PFSK-1 (cell line): Measurements from ENCODE around the gene SUSD2.

Source experiments
- FOXP2 ChIP-seq: optimal IDR thresholded peaks from 2 replicates; pipeline ENCODE3; 2011; ENCODE audit warnings: borderline replicate concordance, control low read depth, inconsistent platforms; ENCODE audit not compliant: insufficient read depth; ENCODE audit errors: extremely low read length, extremely low read depth
- POLR2AphosphoS5 ChIP-seq: IDR thresholded peaks from 2 replicates; pipeline ENCODE4 v1.6.1; 2012; ENCODE audit warnings: low read depth, mild to moderate bottlenecking, control low read depth, low read length, moderate library complexity
- SIN3A ChIP-seq: IDR thresholded peaks from 2 replicates; pipeline ENCODE4 v1.6.1; 2012; ENCODE audit warnings: mild to moderate bottlenecking, low read length, moderate library complexity, borderline replicate concordance; ENCODE audit not compliant: insufficient read depth
- TAF1 ChIP-seq: IDR thresholded peaks from 2 replicates; pipeline ENCODE4 v1.6.1; 2012; ENCODE audit warnings: low read length, control low read depth, borderline replicate concordance; ENCODE audit not compliant: insufficient read depth
- TF ChIP-seq, protein P1 (sequence below), 2 experiments: IDR thresholded peaks; 2 replicates each; pipeline versions ENCODE4 v1.6.1 to v1.8.0; 2011 to 2012; ENCODE audit warnings: low read depth in 2 of 2, low read length in 2 of 2, control low read depth in 1 of 2, inconsistent platforms in 1 of 2, mild to moderate bottlenecking in 1 of 2, moderate library complexity in 1 of 2; ENCODE audit not compliant: insufficient read depth in 1 of 2

SUSD2 gene

DNA sequence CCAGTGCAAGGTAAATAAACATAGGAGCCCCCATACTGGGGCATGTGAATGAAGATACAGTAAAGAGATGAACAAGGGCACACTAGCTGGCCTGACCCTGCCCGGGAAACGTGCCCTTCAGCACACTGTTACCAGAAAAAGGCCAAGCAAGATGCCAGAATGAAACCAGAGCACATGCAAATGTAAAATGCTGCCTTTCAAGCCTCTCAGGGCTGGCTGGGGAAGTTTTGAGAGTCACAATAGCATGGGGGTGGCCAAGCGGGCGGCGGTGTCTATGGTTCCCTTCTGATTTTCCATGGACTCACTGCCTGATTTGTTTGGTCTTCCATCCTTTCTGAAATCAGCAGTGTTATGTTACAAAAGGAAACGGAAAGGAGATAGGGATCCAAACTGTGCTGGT, 18.9 kb upstream of the SUSD2 start:
- no peak for TF ChIP-seq SIN3A
- TF ChIP-seq FOXP2 = no peak
- no peak for TF ChIP-seq TAF1
- TF ChIP-seq POLR2AphosphoS5 = no peak
- TF ChIP-seq, protein P1, sequence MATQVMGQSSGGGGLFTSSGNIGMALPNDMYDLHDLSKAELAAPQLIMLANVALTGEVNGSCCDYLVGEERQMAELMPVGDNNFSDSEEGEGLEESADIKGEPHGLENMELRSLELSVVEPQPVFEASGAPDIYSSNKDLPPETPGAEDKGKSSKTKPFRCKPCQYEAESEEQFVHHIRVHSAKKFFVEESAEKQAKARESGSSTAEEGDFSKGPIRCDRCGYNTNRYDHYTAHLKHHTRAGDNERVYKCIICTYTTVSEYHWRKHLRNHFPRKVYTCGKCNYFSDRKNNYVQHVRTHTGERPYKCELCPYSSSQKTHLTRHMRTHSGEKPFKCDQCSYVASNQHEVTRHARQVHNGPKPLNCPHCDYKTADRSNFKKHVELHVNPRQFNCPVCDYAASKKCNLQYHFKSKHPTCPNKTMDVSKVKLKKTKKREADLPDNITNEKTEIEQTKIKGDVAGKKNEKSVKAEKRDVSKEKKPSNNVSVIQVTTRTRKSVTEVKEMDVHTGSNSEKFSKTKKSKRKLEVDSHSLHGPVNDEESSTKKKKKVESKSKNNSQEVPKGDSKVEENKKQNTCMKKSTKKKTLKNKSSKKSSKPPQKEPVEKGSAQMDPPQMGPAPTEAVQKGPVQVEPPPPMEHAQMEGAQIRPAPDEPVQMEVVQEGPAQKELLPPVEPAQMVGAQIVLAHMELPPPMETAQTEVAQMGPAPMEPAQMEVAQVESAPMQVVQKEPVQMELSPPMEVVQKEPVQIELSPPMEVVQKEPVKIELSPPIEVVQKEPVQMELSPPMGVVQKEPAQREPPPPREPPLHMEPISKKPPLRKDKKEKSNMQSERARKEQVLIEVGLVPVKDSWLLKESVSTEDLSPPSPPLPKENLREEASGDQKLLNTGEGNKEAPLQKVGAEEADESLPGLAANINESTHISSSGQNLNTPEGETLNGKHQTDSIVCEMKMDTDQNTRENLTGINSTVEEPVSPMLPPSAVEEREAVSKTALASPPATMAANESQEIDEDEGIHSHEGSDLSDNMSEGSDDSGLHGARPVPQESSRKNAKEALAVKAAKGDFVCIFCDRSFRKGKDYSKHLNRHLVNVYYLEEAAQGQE (IDR thresholded peaks at IDR 0.05; ENCODE audit: insufficient read depth in 1 of 2, low read depth in 2 of 2, low read length in 2 of 2) = no peak

GRCh38 chr22:24164243-24164642, 17.0 kb upstream of the SUSD2 start:
- TF ChIP-seq, protein P1 (IDR thresholded peaks at IDR 0.05; ENCODE audit: insufficient read depth in 1 of 2, low read depth in 2 of 2, low read length in 2 of 2) = no peak
- TF ChIP-seq FOXP2 (no peak), TAF1 (no peak), POLR2AphosphoS5 (no peak), SIN3A (no peak)

DNA sequence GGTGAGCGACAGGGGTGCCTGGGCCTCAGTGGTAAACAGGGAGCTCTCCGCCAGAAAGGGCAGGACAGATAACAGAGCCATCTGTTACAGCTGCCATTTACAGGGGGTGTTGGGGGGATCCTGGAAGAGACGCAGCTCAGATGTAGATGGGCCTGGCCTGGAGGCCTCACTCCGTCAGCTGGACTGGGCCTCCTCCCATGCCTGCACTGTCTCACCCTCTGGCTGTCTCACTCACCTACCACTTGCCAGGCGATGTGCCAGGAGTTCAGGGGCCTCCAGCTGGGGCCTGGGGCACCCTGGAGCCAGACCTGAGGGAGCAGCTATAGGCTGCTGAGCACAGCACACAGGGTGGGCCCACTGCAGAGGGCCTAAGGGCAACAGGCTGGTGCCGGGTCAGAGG, 16.3 kb upstream of the SUSD2 start:
- TF ChIP-seq SIN3A = no peak
- TF ChIP-seq FOXP2 = no peak
- TF ChIP-seq, protein P1 (IDR thresholded peaks at IDR 0.05; ENCODE audit: insufficient read depth in 1 of 2, low read depth in 2 of 2, low read length in 2 of 2) = no peak
- no peak for TF ChIP-seq POLR2AphosphoS5
- no peak for TF ChIP-seq TAF1

DNA sequence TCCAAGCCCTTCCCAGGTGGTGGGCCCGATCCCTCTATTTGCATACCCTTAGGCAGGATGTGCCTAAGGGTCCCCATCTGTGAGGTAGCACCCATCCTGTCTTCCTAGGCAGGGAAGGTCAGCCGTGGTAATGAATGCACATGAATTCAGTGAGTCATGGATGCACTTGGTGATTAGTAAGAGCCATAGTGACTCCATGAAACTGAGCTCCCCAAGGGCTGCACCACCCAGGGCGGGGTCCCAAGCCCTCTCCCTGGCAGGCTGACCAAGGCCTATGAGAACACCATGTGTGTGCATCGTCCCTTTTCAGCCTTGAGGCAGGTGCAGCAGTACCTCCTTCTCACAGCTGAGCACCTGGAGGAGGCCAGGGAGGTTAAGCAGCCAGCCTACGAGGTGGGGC, 15.6 kb upstream of the SUSD2 start:
- TF ChIP-seq FOXP2 (no peak), TAF1 (no peak), SIN3A (no peak), POLR2AphosphoS5 (no peak)
- TF ChIP-seq, protein P1 (IDR thresholded peaks at IDR 0.05; ENCODE audit: insufficient read depth in 1 of 2, low read depth in 2 of 2, low read length in 2 of 2) = no peak

DNA sequence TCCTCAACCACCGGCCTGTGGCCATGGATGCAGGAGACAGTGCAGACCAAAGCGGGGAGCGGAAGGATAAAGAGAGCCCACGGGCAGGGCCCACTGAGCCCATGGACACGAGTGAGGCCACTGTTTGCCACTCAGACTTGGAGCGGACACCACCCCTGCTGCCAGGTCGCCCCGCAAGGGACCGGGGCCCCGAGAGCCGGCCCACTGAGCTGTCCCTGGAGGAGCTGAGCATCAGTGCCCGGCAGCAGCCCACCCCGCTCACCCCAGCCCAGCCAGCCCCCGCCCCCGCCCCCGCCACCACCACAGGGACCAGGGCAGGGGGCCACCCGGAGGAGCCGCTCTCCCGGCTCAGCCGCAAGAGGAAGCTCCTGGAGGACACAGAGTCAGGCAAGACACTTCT, 14.5 kb upstream of the SUSD2 start:
- TF ChIP-seq, protein P1 (IDR thresholded peaks at IDR 0.05; ENCODE audit: insufficient read depth in 1 of 2, low read depth in 2 of 2, low read length in 2 of 2) = no peak
- no peak for TF ChIP-seq SIN3A
- no peak for TF ChIP-seq TAF1
